Adrenal gland (tissue), 12 donors: Measurements from ENCODE around the gene CDH18. TPM values are rescaled to one million over a fixed set of nuclear protein-coding genes. Genes with fewer than 3 reads are reported as not detected.

Experiments used
- DNase-seq, 7 donors: peaks; one replicate each; pipeline ENCODE4 v3.0.0-alpha.2; 2019 to 2020
- H3K27ac ChIP-seq, 5 donors: fragments of 200-600 bp; sonication (generic) in 4 of 5; 1 replicate in 3 of 5; 2 replicates in 2 of 5; pipeline versions ENCODE4 v1.5.1 to v1.8.0; 2016 to 2020; ENCODE audit warnings: mild to moderate bottlenecking in 1 of 5
- H3K27me3 ChIP-seq: fragments of 200-600 bp; 2 replicates; pipeline ENCODE4 v1.8.0; 2021
- H3K36me3 ChIP-seq, 2 donors: fragments of 200-600 bp; replicated peaks in 1 of 2; 1 replicate in 1 of 2; 2 replicates in 1 of 2; pipeline versions ENCODE4 v1.5.1 to v1.8.0; 2018 to 2022
- H3K4me1 ChIP-seq, 2 donors: fragments of 200-600 bp; replicated peaks in 1 of 2; 1 replicate in 1 of 2; 2 replicates in 1 of 2; pipeline versions ENCODE4 v1.5.1 to v1.8.0; 2018 to 2021
- H3K4me3 ChIP-seq, 4 donors: fragments of 200-600 bp; sonication (generic) in 3 of 4; one replicate each; pipeline ENCODE4 v1.5.1; 2016 to 2018
- H3K9me3 ChIP-seq, 3 donors: fragments of 200-600 bp; sonication (generic) in 1 of 3; replicated peaks in 1 of 3; 1 replicate in 2 of 3; 2 replicates in 1 of 3; pipeline versions ENCODE4 v1.5.1 to v1.8.0; 2016 to 2021
- POLR2A ChIP-seq, 2 donors: fragments of 450-650 bp; IDR thresholded peaks; one replicate each; pipeline ENCODE4 v1.6.1; 2017; ENCODE audit warnings: antibody characterized with exemption in 2 of 2, mild to moderate bottlenecking in 2 of 2, moderate library complexity in 1 of 2
- WGBS, 4 donors: extraction: QIAGEN DNeasy Blood & Tissue Kit in 2 of 4; methylation state at CpG; one replicate each; pipeline versions ENCODE4 v1.1.5 to v1.1.7; 2013 to 2017; 5-methylcytosine and 5-hydroxymethylcytosine counted together
- intact Hi-C, 2 donors: fragments of 100-400 bp; cut with DNase I; formaldehyde crosslinking; loops; one replicate each; pipeline versions ENCODE4 v1.14.1 to v1.15.0; 2022 to 2023
- polyA plus RNA-seq, 3 donors: library from polyadenylated mRNA; stranded (reverse); fragments of 200-250 nt in 2 of 3; fragments of 350-450 nt in 1 of 3; fragmentation: Illumina TruSeq in 1 of 3; extraction: RNeasy Lipid Tissue Mini Kit (QIAGEN cat#74804) in 1 of 3; gene quantifications; one replicate each; pipeline ENCODE4 v1.2.3, GENCODE V29; 2013 to 2014
- total RNA-seq, 9 donors: library from RNA; depleted of rRNA in 4 of 9; stranded (reverse); fragments of >200 nt in 4 of 9; fragments of 120-200 nt in 1 of 9; fragmentation: NEBNext Ultra II Directional in 1 of 9; extraction: Animal tissue kit (Norgen Biotek cat#: 25700) in 1 of 9; gene quantifications; one replicate each; pipeline versions ENCODE4 v1.1.0 to v1.2.4, GENCODE V29; 2013 to 2023
- TF ChIP-seq, protein P1 (sequence below), 6 experiments: fragments of 450-650 bp in 4 of 6; fragments of 200-600 bp in 2 of 6; sonication (generic) in 1 of 6; IDR thresholded peaks; 1 replicate in 5 of 6; 2 replicates in 1 of 6; pipeline versions ENCODE4 v1.5.1 to v1.8.0; 2016 to 2021; ENCODE audit warnings: antibody characterized with exemption in 6 of 6, mild to moderate bottlenecking in 2 of 6, moderate library complexity in 1 of 6
- donor health status: healthy with polysubstance abuse.
- donor health status: Bipolar disorder and iron deficiency.
- donor health status: DM: yes; HTN: yes; CAD: no.
- donor health status: DM: no; HTN: no; CAD: no.
- donor health status: DM: no; HTN: no; CAD: no.
- donor health status: DM: yes; HTN: yes; CAD: no.

Gene CDH18
- total and polyA plus RNA-seq, 12 donors = 0.23 to 9.0 (median 3.9) TPM; not detected in 4

DNA sequence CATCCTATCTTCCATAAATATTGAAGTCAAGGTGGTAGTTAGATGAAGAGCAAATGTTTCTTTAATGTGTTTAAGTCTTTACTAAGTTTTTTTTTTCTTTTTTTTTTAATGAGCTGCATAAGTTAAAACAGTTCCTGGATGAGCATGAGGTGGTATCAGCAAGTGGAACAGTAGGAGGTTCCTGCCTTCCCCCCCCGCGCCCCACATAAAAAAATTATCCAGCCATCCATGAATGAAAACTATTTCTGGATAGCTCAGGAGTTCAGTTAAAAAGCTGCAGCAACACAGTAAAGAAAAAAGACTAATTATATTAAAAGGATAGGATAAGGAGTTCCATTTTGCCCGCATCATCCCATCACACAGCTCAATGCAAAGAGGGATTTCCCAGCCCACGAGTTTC is 349.5 kb downstream of the CDH18 start:
- WGBS, 4 donors = 89 to 94% (median 90%) methylated on average over 4 of the region's 4 CpGs

DNA sequence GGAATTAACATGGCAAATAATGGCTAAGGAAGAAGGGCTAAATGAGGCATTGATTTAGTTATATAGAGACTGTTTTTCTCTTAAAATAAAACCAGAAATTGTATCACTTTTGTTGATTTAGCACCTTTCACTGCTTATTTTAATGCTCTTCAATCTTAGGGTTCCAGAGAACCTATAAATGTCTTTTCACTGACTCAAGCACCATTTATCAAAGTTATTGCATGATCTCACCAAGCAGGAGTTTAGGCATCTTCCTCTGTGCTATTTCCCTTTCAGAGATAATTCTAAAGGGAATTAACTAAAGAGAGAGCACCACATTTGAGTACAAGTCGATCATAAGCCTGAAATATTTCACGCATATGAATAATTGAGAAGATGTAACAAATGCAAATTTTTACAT is 357.1 kb downstream of the CDH18 start:
- TF ChIP-seq, protein P1, sequence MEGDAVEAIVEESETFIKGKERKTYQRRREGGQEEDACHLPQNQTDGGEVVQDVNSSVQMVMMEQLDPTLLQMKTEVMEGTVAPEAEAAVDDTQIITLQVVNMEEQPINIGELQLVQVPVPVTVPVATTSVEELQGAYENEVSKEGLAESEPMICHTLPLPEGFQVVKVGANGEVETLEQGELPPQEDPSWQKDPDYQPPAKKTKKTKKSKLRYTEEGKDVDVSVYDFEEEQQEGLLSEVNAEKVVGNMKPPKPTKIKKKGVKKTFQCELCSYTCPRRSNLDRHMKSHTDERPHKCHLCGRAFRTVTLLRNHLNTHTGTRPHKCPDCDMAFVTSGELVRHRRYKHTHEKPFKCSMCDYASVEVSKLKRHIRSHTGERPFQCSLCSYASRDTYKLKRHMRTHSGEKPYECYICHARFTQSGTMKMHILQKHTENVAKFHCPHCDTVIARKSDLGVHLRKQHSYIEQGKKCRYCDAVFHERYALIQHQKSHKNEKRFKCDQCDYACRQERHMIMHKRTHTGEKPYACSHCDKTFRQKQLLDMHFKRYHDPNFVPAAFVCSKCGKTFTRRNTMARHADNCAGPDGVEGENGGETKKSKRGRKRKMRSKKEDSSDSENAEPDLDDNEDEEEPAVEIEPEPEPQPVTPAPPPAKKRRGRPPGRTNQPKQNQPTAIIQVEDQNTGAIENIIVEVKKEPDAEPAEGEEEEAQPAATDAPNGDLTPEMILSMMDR (IDR thresholded peaks at IDR 0.05) = no peak
- no peak for DNase-seq
- H3K4me3 ChIP-seq = no peak overlapping the region
- intact Hi-C loops = no loop called here
- no peaks in the 10 kb centered on the region for H3K9me3 ChIP-seq
- H3K27me3 ChIP-seq = no peaks in the 10 kb centered on the region
- 56 to 73% (median 70%) methylated on average over 2 of the region's 2 CpGs for WGBS, 4 donors
- no peaks in the 10 kb centered on the region for H3K4me1 ChIP-seq
- H3K36me3 ChIP-seq = no peaks in the 10 kb centered on the region
- no peak overlapping the region for H3K27ac ChIP-seq

More for the DNA sequence above, 349.5 kb downstream of the CDH18 start:
- H3K4me3 ChIP-seq = no peak overlapping the region
- H3K9me3 ChIP-seq = no peaks in the 10 kb centered on the region
- intact Hi-C loops = no loop called here
- H3K27ac ChIP-seq = no peak overlapping the region
- H3K27me3 ChIP-seq = no peaks in the 10 kb centered on the region
- TF ChIP-seq, protein P1 (IDR thresholded peaks at IDR 0.05) = no peak
- no peak for TF ChIP-seq POLR2A (IDR thresholded peaks at IDR 0.05)
- no peak for DNase-seq
- no peaks in the 10 kb centered on the region for H3K36me3 ChIP-seq
- no peaks in the 10 kb centered on the region for H3K4me1 ChIP-seq

DNA sequence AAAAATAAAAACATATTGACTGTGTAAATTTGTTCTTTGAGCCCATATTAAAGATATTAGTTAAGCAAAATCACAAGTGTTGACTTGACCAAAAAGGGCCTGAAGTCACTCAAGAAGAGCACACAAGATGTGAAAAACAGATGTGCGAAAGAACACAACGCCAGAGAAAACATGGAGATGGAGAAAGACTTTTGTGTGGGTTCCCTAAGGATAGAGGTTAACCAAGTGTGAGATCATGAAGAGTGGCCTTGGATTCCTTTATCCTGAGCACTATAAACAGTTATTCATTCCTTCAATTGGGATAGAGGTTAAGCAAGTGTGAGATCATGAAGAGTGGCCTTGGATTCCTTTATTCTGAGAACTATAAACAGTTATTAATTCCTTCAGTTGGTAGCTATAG is 361.8 kb downstream of the CDH18 start:
- Histone ChIP-seq H3K9me3 (no peaks in the 10 kb centered on the region), H3K36me3 (no peaks in the 10 kb centered on the region), H3K27ac (no peak overlapping the region), H3K27me3 (no peaks in the 10 kb centered on the region), H3K4me3 (no peak overlapping the region), H3K4me1 (no peaks in the 10 kb centered on the region)
- TF ChIP-seq, protein P1 (IDR thresholded peaks at IDR 0.05) = no peak
- no peak for TF ChIP-seq POLR2A (IDR thresholded peaks at IDR 0.05)
- intact Hi-C loops = no loop called here
- no peak for DNase-seq
- WGBS, 4 donors = 87 to 95% (median 93%) methylated on average over 2 of the region's 2 CpGs

DNA sequence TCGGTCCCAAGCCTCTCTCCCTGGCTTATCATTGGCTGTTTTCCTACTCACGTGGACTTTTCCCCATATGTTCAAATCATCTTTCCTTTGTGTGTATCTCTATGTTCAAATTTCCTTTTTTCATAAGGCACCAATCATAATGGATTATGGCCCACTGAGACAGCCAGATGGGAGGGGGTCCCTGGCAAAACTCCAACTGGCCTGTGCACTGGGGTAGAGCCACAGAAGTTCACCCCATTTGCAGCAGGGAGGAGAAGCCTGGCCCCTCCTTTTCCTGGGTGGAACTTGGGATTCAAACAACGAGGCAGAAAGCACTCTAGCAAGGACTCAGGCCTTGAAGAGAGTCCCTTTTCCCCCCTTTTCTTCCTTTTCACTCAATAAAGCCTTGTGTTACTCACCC is 362.4 kb downstream of the CDH18 start:
- Histone ChIP-seq H3K27ac (no peak overlapping the region), H3K36me3 (no peaks in the 10 kb centered on the region), H3K4me1 (no peaks in the 10 kb centered on the region), H3K4me3 (no peak overlapping the region), H3K9me3 (no peaks in the 10 kb centered on the region), H3K27me3 (no peaks in the 10 kb centered on the region)
- 60 to 69% (median 66%) methylated on average over 3 of the region's 3 CpGs for WGBS, 4 donors
- intact Hi-C loops = no loop called here
- TF ChIP-seq, protein P1 (IDR thresholded peaks at IDR 0.05) = no peak
- no peak for TF ChIP-seq POLR2A (IDR thresholded peaks at IDR 0.05)
- no peak for DNase-seq
